Stomach (tissue), 4 donors: ENCODE results near the gene HEPN1.

ENCODE experiments used
- EP300 ChIP-seq: sonication (generic); formaldehyde crosslinking; IDR thresholded peaks from one replicate; pipeline ENCODE4 v1.6.1; 2017; ENCODE audit warnings: antibody characterized with exemption
- POLR2A ChIP-seq, 4 donors: fragments of 450-650 bp; IDR thresholded peaks; one replicate each; pipeline ENCODE4 v1.6.1; 2016; ENCODE audit warnings: antibody characterized with exemption in 4 of 4, control low read depth in 2 of 4, mild to moderate bottlenecking in 1 of 4, moderate library complexity in 1 of 4
- TF ChIP-seq, protein P1 (sequence below), 7 experiments: fragments of 450-650 bp in 4 of 7; fragments of 200-600 bp in 3 of 7; sonication (generic) in 3 of 7; IDR thresholded peaks; one replicate each; pipeline ENCODE4 v1.5.1; 2016 to 2019; ENCODE audit warnings: antibody characterized with exemption in 7 of 7, control low read depth in 2 of 7, mild to moderate bottlenecking in 1 of 7

DNA sequence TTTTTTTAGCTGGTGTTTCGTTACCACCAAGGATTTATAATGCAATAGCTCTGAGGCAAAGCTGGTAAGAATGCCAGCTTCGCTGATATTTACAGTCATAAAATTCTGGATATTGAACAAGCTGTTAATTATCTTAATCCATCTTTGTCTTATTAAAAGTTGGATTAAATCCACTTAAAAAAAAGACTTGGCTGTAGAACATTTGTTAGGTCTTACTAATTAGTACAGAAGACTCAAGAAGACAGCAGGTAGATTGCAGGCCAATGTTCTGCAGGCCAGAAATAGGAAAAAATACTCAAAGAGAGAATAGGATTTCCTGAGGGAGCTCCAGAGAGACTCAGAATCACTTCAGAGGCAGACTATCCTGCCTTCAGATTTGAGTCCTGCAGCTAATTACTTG is 28.9 kb upstream of the HEPN1 start:
- TF ChIP-seq, protein P1, sequence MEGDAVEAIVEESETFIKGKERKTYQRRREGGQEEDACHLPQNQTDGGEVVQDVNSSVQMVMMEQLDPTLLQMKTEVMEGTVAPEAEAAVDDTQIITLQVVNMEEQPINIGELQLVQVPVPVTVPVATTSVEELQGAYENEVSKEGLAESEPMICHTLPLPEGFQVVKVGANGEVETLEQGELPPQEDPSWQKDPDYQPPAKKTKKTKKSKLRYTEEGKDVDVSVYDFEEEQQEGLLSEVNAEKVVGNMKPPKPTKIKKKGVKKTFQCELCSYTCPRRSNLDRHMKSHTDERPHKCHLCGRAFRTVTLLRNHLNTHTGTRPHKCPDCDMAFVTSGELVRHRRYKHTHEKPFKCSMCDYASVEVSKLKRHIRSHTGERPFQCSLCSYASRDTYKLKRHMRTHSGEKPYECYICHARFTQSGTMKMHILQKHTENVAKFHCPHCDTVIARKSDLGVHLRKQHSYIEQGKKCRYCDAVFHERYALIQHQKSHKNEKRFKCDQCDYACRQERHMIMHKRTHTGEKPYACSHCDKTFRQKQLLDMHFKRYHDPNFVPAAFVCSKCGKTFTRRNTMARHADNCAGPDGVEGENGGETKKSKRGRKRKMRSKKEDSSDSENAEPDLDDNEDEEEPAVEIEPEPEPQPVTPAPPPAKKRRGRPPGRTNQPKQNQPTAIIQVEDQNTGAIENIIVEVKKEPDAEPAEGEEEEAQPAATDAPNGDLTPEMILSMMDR (IDR thresholded peaks at IDR 0.05): no peak
- TF ChIP-seq POLR2A (IDR thresholded peaks at IDR 0.05): no peak
- no peak for TF ChIP-seq EP300
